Measurements from ENCODE around the gene HMGN3.

HMGN3 gene

GRCh38 chr6:79232696-79233462 lies 1.6 kb downstream of the HMGN3 start:
- Histone ChIP-seq H4K20me1 (no peaks in the 10 kb centered on the region), H3K27me3 (no peaks in the 10 kb centered on the region), H3K4me2 (peak overlapping the region; percentile 63), H3K36me3 (no peaks in the 10 kb centered on the region), H3K27ac (no peak overlapping the region), H3K9me3 (no peaks in the 10 kb centered on the region), H3K9ac (peak overlapping the region; percentile 79), H3K4me3 (peak overlapping the region; percentile 73), H3K4me1 (no peaks in the 10 kb centered on the region)
- TF ChIP-seq Cebpa-rat (IDR thresholded peaks at IDR 0.05) = no peak

DNA sequence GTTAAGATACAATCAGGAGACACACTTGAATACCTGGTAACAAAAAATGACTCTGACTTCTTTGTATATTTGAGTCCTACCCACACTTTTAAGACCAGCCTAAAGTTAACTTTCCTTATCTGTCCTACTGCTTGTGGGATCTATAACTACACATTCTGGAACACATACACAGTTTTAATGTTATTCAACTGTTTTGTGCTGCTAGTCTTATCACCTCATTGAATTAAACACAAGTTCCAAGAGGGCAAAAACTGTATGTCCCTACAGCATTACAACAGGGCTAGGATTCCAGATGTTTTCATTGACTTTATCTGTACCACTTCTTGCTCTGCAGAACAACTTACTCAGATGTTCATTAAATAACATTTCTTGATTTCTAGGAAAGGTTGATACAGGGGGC lies 2.8 kb downstream of the HMGN3 start:
- no peak overlapping the region for H3K4me3 ChIP-seq
- no peak overlapping the region for H3K9ac ChIP-seq
- no peaks in the 10 kb centered on the region for H3K9me3 ChIP-seq
- no peak overlapping the region for H3K4me2 ChIP-seq
- H3K27me3 ChIP-seq = no peaks in the 10 kb centered on the region
- no peaks in the 10 kb centered on the region for H4K20me1 ChIP-seq
- no peak for TF ChIP-seq Cebpa-rat (IDR thresholded peaks at IDR 0.05)
- H3K27ac ChIP-seq = no peak overlapping the region
- no peaks in the 10 kb centered on the region for H3K4me1 ChIP-seq
- no peaks in the 10 kb centered on the region for H3K36me3 ChIP-seq

DNA sequence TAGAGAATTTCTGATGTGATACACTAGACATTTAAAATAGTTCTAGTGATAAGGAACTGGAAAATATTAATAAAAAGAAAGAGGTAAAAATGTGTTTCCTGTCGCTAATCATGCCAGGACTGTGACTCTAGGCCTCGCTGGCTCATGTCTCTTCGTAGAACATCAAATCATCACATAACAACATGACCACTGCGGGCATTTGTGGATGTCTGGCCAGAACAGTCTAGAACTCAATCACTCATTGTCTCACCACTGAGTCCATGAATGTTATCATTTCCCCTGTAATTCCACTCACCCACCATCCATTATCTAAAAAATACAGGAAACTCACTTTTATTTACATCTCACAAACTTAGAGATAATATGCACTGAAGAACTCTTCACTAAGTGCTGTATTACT lies 3.4 kb downstream of the HMGN3 start:
- Histone ChIP-seq H3K9ac (no peak overlapping the region), H3K27me3 (no peaks in the 10 kb centered on the region), H3K4me2 (no peak overlapping the region), H3K27ac (no peak overlapping the region), H3K36me3 (no peaks in the 10 kb centered on the region), H4K20me1 (no peaks in the 10 kb centered on the region), H3K9me3 (no peaks in the 10 kb centered on the region), H3K4me1 (no peaks in the 10 kb centered on the region), H3K4me3 (no peak overlapping the region)
- TF ChIP-seq Cebpa-rat (IDR thresholded peaks at IDR 0.05) = no peak

DNA sequence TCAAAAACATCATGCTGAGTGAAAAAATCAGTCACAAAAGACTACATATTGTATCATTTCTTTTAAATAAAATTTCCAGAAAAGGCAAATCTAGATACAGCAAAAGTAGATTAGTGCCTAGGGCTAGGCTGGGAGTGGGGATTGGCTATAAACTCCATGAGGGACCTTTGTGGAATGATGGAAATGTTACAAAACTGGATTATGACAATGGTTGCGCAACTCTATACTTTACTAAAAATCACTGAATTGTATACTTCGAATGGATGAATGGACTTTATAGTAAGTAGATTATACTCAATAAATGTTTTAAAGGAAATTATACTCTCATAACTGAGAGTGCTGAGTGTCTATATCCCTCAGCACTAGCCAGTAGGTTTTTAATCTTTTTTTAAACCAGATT lies 4.3 kb downstream of the HMGN3 start:
- Histone ChIP-seq H3K27me3 (no peaks in the 10 kb centered on the region), H3K9me3 (no peaks in the 10 kb centered on the region), H3K4me2 (no peak overlapping the region), H4K20me1 (no peaks in the 10 kb centered on the region), H3K27ac (no peak overlapping the region), H3K36me3 (no peaks in the 10 kb centered on the region), H3K4me1 (no peaks in the 10 kb centered on the region), H3K4me3 (no peak overlapping the region), H3K9ac (no peak overlapping the region)
- peak; percentile 58; the same call in 1 of the 2 replicates for TF ChIP-seq Cebpa-rat (IDR thresholded peaks at IDR 0.05)

DNA sequence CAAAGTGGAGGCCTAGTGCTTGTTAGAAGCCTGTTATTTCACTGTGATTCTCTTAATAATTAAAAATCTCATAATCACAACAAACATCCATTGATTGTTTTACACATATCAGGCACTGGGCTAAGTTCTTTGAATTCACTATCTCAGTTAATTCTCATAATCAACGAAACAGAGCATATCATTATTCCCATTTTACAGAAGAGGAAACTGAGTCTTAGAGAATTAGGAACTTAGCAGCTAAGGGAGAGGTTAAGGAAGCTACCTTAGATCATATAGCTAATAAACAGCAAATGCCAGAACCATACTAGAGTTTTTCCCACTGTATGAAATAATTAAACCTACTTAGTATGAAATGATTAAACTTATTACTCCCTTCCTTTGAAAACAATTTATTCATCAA lies 7.0 kb downstream of the HMGN3 start:
- no peak for TF ChIP-seq Cebpa-rat (IDR thresholded peaks at IDR 0.05)

GRCh38 chr6:79226660-79227059 lies 7.8 kb downstream of the HMGN3 start:
- Histone ChIP-seq H3K36me3 (no peaks in the 10 kb centered on the region), H3K4me2 (no peak overlapping the region), H3K9ac (no peak overlapping the region), H3K27me3 (no peaks in the 10 kb centered on the region), H4K20me1 (no peaks in the 10 kb centered on the region), H3K27ac (no peak overlapping the region), H3K4me1 (no peaks in the 10 kb centered on the region), H3K4me3 (no peak overlapping the region), H3K9me3 (no peaks in the 10 kb centered on the region)
- no peak for TF ChIP-seq Cebpa-rat (IDR thresholded peaks at IDR 0.05)

More for the DNA sequence above, 7.0 kb downstream of the HMGN3 start:
- Histone ChIP-seq H3K36me3 (no peaks in the 10 kb centered on the region), H3K9me3 (no peaks in the 10 kb centered on the region), H3K27ac (no peak overlapping the region), H3K27me3 (no peaks in the 10 kb centered on the region), H3K4me1 (no peaks in the 10 kb centered on the region), H3K4me3 (no peak overlapping the region), H3K4me2 (no peak overlapping the region), H3K9ac (no peak overlapping the region), H4K20me1 (no peaks in the 10 kb centered on the region)

DNA sequence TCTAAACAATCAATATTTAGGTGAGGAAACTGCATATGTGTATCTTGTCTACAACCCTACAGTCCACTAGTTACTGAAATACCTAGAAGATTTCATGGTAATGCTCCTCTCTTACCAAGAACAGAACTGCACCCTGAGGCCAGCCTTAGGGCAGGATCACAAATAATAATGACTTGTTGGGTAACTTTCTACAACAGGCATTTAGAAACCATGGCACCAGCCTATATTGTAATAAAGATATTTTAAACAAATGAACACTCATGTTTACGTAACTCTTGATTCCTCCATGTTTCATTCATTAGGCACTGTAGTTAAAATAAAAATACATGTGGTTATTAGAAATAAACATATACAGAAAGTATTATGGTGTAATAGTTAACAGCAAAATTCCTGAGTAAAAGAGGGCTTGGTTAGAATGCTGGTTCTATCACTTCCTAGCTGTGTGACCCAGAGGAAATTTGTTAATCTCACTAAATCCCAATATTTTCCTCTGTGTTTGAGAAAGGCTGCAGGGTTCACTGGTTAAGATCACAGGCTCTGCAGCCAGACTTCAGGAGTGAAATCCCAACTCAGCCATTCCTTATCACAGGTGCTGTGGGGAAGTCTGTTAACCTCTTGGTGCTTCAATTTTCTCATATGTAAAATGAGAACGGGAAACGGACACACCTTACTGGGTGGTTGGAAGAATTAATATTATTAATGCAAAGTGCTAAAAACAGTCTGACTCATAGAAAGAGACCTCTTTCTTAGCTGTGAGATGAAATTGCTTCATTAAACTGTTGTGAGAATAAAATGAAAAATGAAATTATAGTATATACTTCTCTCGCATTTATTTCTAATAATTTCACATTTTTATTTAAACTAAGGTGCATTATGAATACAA lies 8.5 kb downstream of the HMGN3 start:
- Histone ChIP-seq H3K9me3 (no peaks in the 10 kb centered on the region), H4K20me1 (no peaks in the 10 kb centered on the region), H3K27me3 (no peaks in the 10 kb centered on the region), H3K4me1 (no peaks in the 10 kb centered on the region), H3K4me3 (no peak overlapping the region), H3K27ac (no peak overlapping the region), H3K36me3 (no peaks in the 10 kb centered on the region), H3K9ac (no peak overlapping the region), H3K4me2 (no peak overlapping the region)
- no peak for TF ChIP-seq Cebpa-rat (IDR thresholded peaks at IDR 0.05)

- H3K9ac ChIP-seq = no peak overlapping the region
- no peaks in the 10 kb centered on the region for H4K20me1 ChIP-seq
- H3K4me1 ChIP-seq = no peaks in the 10 kb centered on the region
- H3K4me3 ChIP-seq = no peak overlapping the region
- H3K9me3 ChIP-seq = no peaks in the 10 kb centered on the region
- TF ChIP-seq Cebpa-rat (IDR thresholded peaks at IDR 0.05) = no peak
- no peak overlapping the region for H3K4me2 ChIP-seq
- no peak overlapping the region for H3K27ac ChIP-seq
- no peaks in the 10 kb centered on the region for H3K36me3 ChIP-seq
- H3K27me3 ChIP-seq = no peaks in the 10 kb centered on the region
Observed at GRCh38 chr6:79223611-79224404, 10.7 kb downstream of the HMGN3 start.

- Histone ChIP-seq H3K9ac (no peak overlapping the region), H4K20me1 (no peaks in the 10 kb centered on the region), H3K36me3 (no peaks in the 10 kb centered on the region; the same call in 1 of the 2 replicates), H3K4me2 (no peak overlapping the region), H3K4me1 (no peaks in the 10 kb centered on the region), H3K4me3 (no peak overlapping the region), H3K27ac (no peak overlapping the region), H3K9me3 (no peaks in the 10 kb centered on the region), H3K27me3 (no peaks in the 10 kb centered on the region)
- no peak for TF ChIP-seq Cebpa-rat (IDR thresholded peaks at IDR 0.05)
Observed at GRCh38 chr6:79215213-79215824, 19.2 kb downstream of the HMGN3 start.
